ENCODE measurements around the gene HOXB13.

HOXB13 gene

DNA sequence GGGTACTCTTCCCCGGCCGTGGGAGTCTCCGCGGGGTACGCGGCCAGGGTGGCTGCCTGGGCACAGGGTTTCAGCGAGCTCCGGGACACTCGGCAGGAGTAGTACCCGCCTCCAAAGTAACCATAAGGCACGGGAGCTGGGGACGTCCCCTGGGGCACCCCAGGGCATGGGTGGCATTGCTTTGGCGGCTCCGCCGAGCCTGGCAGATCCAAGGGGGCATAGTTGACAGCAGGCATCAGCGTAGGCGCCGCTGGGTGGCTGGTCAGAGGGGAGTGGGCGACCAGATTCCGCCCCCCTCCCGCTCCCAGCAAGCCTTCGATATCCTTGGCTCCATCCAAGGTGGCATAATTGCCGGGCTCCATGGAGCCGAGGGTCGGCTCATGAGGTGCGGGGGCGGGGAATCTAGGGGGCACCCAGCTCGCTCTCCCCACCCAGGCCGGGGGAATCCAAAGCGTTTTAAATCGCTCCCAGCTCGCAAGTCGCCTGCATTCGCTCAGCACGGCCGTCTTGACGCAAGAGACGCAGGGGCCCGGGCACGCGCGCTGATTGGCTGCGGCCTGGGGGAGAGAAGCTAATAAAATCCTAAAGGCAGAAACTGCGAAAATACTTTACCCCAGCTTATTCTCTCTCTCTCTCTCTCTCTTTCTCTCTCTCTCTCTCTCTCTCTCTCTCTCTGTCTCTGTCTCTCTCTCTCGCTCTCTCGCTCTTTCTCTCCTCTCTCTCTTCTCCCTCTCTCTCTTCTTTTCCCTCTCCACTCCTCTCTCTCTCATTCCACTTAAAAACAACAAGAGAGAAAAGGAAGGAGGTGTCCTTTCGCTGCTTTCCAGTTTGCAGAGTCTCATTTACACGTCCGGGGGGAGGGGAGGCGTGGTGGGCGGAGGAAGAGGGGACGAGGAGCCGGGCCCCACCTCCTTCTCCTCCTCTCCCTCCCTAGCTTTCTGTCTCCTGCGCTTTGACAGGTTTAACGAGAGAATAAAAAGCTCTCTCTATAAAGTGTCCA lies at the start of gene HOXB13:
HOXB13 (minus strand) TSS at position 519 of the 1,000 bp plus-strand sequence; CDS start at position 362, 157 bp downstream.
- Histone ChIP-seq H3K4me3 (ENCODE audit: low read depth in 1 of 2, low read length in 1 of 2) (no peak within 1 kb of the TSS), H3K27me3 (peaks cover 100% of the 10 kb centered on the region), H3K27ac (no peak within 1 kb of the TSS), H3K4me1 (ENCODE audit: control insufficient read depth in 1 of 2, insufficient read depth in 1 of 2, low read depth in 1 of 2, low read length in 1 of 2) (peaks cover 0 to 10% of the 10 kb centered on the region in 2 experiments), H3K9me3 (no peaks in the 10 kb centered on the region), H3K36me3 (no peaks in the 10 kb centered on the region)
- TF ChIP-seq, protein P1, sequence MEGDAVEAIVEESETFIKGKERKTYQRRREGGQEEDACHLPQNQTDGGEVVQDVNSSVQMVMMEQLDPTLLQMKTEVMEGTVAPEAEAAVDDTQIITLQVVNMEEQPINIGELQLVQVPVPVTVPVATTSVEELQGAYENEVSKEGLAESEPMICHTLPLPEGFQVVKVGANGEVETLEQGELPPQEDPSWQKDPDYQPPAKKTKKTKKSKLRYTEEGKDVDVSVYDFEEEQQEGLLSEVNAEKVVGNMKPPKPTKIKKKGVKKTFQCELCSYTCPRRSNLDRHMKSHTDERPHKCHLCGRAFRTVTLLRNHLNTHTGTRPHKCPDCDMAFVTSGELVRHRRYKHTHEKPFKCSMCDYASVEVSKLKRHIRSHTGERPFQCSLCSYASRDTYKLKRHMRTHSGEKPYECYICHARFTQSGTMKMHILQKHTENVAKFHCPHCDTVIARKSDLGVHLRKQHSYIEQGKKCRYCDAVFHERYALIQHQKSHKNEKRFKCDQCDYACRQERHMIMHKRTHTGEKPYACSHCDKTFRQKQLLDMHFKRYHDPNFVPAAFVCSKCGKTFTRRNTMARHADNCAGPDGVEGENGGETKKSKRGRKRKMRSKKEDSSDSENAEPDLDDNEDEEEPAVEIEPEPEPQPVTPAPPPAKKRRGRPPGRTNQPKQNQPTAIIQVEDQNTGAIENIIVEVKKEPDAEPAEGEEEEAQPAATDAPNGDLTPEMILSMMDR (IDR thresholded peaks at IDR 0.05): no peak

DNA sequence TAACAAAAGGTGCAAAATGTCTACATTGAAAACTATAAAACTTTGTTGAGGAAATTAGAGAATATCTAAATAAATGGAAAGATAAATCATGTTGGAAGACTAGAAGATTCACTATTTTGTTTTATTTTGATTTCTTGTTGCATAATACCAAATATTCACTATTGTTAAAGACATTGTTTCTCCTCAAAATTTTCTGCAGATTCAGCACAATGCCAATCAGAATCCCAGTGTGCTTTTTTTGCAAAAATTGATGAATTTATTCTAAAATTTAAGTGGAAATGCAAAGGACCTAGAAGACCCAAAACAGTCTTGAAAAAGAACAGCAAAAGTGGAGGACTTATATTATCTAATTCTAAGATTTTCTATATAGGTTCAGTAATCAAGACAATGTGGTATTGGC lies 48.1 kb upstream of the HOXB13 start:
- no peaks in the 10 kb centered on the region for H3K36me3 ChIP-seq
- no peaks in the 10 kb centered on the region for H3K9me3 ChIP-seq

DNA sequence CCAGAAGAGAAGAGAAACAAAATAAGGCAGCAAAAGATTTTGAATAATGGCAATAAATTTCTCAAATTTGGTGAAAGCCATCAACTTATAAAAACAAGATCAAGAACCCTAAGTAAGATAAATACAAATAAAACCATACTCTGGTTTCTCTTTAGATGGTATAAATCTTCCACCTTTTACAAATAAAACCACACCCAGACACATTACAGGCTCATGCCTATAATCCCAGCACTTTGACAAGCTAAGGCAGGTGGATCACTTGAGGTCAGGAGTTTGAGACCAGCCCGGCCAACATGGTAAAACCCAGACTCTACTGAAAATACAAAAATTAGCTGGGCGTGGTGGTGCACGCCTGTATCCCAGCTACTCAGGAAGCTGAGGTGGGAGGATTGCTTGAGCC lies 44.7 kb upstream of the HOXB13 start:
- Histone ChIP-seq H3K36me3 (no peaks in the 10 kb centered on the region), H3K4me3 (ENCODE audit: low read depth in 1 of 2, low read length in 1 of 2) (no peak overlapping the region), H3K4me1 (ENCODE audit: control insufficient read depth in 1 of 2, insufficient read depth in 1 of 2, low read depth in 1 of 2, low read length in 1 of 2) (no peaks in the 10 kb centered on the region), H3K27me3 (peaks cover 61% of the 10 kb centered on the region), H3K27ac (no peak overlapping the region), H3K9me3 (no peaks in the 10 kb centered on the region)
- TF ChIP-seq, protein P1 (IDR thresholded peaks at IDR 0.05): no peak

More for the DNA sequence above, 48.1 kb upstream of the HOXB13 start:
- H3K4me3 ChIP-seq (ENCODE audit: low read depth in 1 of 2, low read length in 1 of 2): no peak overlapping the region
- TF ChIP-seq, protein P1 (IDR thresholded peaks at IDR 0.05): no peak
- no peaks in the 10 kb centered on the region for H3K4me1 ChIP-seq (ENCODE audit: control insufficient read depth in 1 of 2, insufficient read depth in 1 of 2, low read depth in 1 of 2, low read length in 1 of 2)
- H3K27me3 ChIP-seq: peaks cover 73% of the 10 kb centered on the region
- no peak overlapping the region for H3K27ac ChIP-seq

DNA sequence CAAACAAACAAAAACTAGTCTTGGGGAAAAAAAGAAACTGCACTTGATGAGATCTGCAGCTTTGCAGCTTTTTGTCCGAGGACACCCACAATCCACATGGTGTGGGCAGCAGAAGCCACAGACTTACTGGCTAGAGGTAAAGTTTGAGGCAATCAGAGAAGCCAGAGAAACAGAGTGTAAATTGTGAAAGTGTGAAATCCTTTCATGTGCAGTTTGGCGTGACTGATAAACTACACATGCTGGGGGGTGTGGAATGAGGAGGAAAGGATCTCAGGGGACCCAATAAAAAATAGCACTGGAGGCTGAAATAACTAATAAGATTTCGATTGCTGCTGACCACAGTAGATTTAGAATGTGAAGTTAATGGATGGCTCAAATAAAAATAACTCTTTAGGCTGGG lies 42.4 kb upstream of the HOXB13 start:
- peaks cover 55% of the 10 kb centered on the region for H3K27me3 ChIP-seq
- TF ChIP-seq, protein P1 (IDR thresholded peaks at IDR 0.05): no peak
- H3K4me1 ChIP-seq (ENCODE audit: control insufficient read depth in 1 of 2, insufficient read depth in 1 of 2, low read depth in 1 of 2, low read length in 1 of 2): no peaks in the 10 kb centered on the region
- no peaks in the 10 kb centered on the region for H3K9me3 ChIP-seq
- H3K4me3 ChIP-seq (ENCODE audit: low read depth in 1 of 2, low read length in 1 of 2): no peak overlapping the region
- H3K27ac ChIP-seq: no peak overlapping the region
- no peaks in the 10 kb centered on the region for H3K36me3 ChIP-seq

DNA sequence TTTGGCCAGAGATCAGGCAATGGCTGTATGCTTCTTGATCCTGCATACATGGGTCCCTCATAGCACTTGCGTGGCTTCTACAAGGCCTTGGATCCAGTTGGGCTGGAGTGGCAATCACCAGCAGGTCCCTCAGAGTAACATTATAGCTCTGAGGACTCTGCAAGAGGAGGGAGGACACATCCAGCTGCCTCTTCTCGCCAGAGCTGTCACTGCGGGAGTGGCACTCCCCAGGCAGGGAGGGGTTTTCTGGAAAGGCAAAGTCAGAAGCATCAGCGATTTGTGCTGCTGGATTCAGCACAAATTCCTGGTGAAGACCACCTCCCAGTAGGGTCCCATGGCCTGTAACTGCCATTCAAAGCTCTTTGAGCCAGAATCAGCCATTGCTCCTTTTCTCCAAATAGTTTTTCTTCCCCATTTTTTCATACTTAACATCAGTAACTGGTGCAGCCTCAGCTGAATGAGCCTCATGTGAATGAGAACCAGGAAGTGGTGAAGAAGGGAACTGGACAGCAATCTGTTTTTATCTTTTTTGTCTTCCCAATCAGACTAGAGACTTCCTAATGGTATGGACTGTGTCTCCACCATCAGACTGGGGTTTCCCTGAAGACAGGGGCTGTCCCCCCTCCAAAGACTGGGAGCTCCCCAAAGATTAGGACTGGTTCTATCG lies 40.6 kb upstream of the HOXB13 start:
- H3K4me3 ChIP-seq (ENCODE audit: low read depth in 1 of 2, low read length in 1 of 2): no peak overlapping the region
- H3K4me1 ChIP-seq (ENCODE audit: control insufficient read depth in 1 of 2, insufficient read depth in 1 of 2, low read depth in 1 of 2, low read length in 1 of 2): no peaks in the 10 kb centered on the region
- TF ChIP-seq, protein P1 (IDR thresholded peaks at IDR 0.05): no peak
- H3K36me3 ChIP-seq: no peaks in the 10 kb centered on the region
- no peak overlapping the region for H3K27ac ChIP-seq
- H3K9me3 ChIP-seq: no peaks in the 10 kb centered on the region
- peaks cover 58% of the 10 kb centered on the region for H3K27me3 ChIP-seq

Measured in neutrophil (primary cell).